Activated CD4-positive, alpha-beta T cell treated with anti-CD3 and anti-CD28 coated beads, Interleukin-2, amount 10 ng/mL, durations not matched to agents 24 days and 14 days (primary cell): Measurements from ENCODE around the gene GRIA4. TPM values are rescaled to one million over a fixed set of nuclear protein-coding genes. Genes with fewer than 3 reads are reported as not detected.

ENCODE experiments used
- DNase-seq: peaks from one replicate; pipeline ENCODE4 v3.0.0; 2022
- H3K27ac Mint-ChIP-seq: one replicate; pipeline ENCODE4 v1.8.0; 2022; ENCODE audit warnings: mild to moderate bottlenecking, mixed read lengths
- H3K27me3 Mint-ChIP-seq: one replicate; pipeline ENCODE4 v1.8.0; 2022; ENCODE audit warnings: mixed read lengths
- H3K36me3 Mint-ChIP-seq: one replicate; pipeline ENCODE4 v1.8.0; 2022; ENCODE audit warnings: low read depth, mild to moderate bottlenecking, mixed read lengths
- H3K4me1 Mint-ChIP-seq: one replicate; pipeline ENCODE4 v1.8.0; 2021; ENCODE audit warnings: mixed read lengths
- H3K4me3 Mint-ChIP-seq: one replicate; pipeline ENCODE4 v1.8.0; 2022; ENCODE audit warnings: mild to moderate bottlenecking, moderate library complexity, mixed read lengths
- H3K9me3 Mint-ChIP-seq: one replicate; pipeline ENCODE4 v1.8.0; 2021; ENCODE audit warnings: mixed read lengths
- intact Hi-C: fragments of 100-400 bp; cut with micrococcal nuclease; formaldehyde crosslinking; loops from one replicate; pipeline ENCODE4 v1.15.1; 2023
- total RNA-seq: library from RNA; stranded (reverse); gene quantifications from 2 replicates; pipeline ENCODE4 v1.2.3, GENCODE V29; 2022

GRIA4 gene
- total RNA-seq, 1 donor from 2014 or later, result not detected

GRCh38 chr11:105611572-105612441 is 1.9 kb downstream of the GRIA4 start:
- intact Hi-C loops, result no loop called here
- Mint-ChIP-seq H3K9me3 (no peaks in the 10 kb centered on the region), H3K36me3 (no peaks in the 10 kb centered on the region), H3K4me1 (peaks cover 2% of the 10 kb centered on the region), H3K27ac (no peak overlapping the region), H3K27me3 (peaks cover 41% of the 10 kb centered on the region), H3K4me3 (no peak overlapping the region)
- DNase-seq, result no peak

- intact Hi-C loops, result no loop called here
- Mint-ChIP-seq H3K4me3 (no peak overlapping the region), H3K36me3 (no peaks in the 10 kb centered on the region), H3K4me1 (peaks cover 2% of the 10 kb centered on the region), H3K9me3 (no peaks in the 10 kb centered on the region), H3K27ac (no peak overlapping the region), H3K27me3 (peaks cover 41% of the 10 kb centered on the region)
- DNase-seq, result no peak
Measured at GRCh38 chr11:105612771-105613170, 2.9 kb downstream of the GRIA4 start.

DNA sequence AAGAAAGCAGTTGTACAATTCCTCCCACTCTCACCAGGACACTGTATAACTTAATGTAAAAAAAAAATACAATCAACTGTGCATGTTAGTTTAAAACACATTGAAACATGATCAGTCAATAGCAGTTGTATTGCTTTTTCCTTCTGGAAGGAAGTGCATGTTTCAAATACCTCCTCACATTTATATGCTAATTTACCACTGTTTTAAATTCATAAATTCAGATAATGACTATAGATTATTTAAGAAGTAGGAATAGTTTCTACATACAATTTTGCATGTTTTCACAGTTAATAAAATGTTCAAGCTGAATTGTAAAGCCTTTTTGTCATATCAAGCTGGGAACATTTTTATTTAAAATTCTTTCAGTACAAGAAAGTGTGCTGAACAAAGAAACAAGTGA is 3.3 kb downstream of the GRIA4 start:
- H3K4me1 Mint-ChIP-seq, result peaks cover 2% of the 10 kb centered on the region
- H3K27ac Mint-ChIP-seq, result no peak overlapping the region
- intact Hi-C loops, result no loop called here
- H3K27me3 Mint-ChIP-seq, result peaks cover 41% of the 10 kb centered on the region
- no peaks in the 10 kb centered on the region for H3K36me3 Mint-ChIP-seq
- H3K9me3 Mint-ChIP-seq, result no peaks in the 10 kb centered on the region
- DNase-seq, result no peak
- H3K4me3 Mint-ChIP-seq, result no peak overlapping the region

DNA sequence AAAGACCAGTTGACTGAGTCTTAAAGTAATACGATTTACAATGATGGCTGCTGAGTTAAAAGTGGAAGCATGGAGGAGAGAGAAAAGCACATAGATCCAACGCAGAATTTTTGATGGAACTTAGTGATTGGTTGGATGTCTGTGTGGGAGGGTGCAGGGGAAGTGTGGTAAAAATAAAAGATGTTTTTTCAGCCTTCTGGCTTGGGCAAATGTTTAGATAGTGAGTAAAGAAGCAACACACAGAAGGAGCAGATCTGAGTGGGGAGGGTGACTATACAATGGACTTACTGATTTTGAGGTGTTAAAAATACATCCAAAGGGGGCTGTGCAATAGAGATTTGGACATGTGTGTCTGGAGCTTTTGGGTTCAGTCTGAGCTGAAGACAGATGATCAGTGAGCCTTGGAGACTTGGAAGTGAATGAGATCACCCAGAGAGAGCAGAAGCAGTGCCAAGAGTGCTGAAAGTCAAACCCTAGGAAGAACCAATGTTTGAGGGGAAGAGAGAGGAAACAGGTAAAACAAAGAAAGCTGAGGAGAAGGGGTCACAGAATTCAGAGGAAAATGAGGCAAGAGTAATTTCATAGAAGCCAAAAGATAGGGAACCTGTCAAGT is 8.6 kb downstream of the GRIA4 start:
- Mint-ChIP-seq H3K27me3 (no peaks in the 10 kb centered on the region), H3K27ac (no peak overlapping the region)
- intact Hi-C loops, result no loop called here

GRCh38 chr11:105619556-105619955 is 9.7 kb downstream of the GRIA4 start:
- intact Hi-C loops, result no loop called here
- Mint-ChIP-seq H3K27ac (no peak overlapping the region), H3K4me1 (no peaks in the 10 kb centered on the region), H3K36me3 (no peaks in the 10 kb centered on the region), H3K27me3 (no peaks in the 10 kb centered on the region), H3K4me3 (no peak overlapping the region), H3K9me3 (no peaks in the 10 kb centered on the region)
- DNase-seq, result no peak

More for the DNA sequence above, 8.6 kb downstream of the GRIA4 start:
- H3K4me3 Mint-ChIP-seq, result no peak overlapping the region
- no peak for DNase-seq
- no peaks in the 10 kb centered on the region for H3K4me1 Mint-ChIP-seq
- no peaks in the 10 kb centered on the region for H3K36me3 Mint-ChIP-seq
- H3K9me3 Mint-ChIP-seq, result no peaks in the 10 kb centered on the region

DNA sequence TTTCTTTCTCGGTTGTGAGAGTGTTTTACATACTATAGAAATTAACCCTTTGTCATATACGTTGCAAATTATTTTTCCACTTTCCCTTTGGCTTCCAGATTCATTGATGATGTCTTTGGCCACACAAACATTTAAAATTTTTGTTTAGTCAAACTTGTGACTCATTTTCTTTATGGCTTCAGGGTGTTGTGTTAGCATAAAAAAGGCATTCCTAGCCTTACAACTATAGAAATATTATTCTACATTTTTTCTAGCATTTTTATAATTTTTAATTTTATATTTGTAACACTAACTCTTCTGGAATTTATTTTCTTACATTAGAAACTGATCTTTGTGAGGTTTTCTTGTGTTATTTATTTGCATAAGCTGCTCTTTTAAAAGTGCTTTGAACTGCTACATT is 12.1 kb downstream of the GRIA4 start:
- Mint-ChIP-seq H3K4me3 (no peak overlapping the region), H3K9me3 (no peaks in the 10 kb centered on the region), H3K4me1 (no peaks in the 10 kb centered on the region), H3K27me3 (no peaks in the 10 kb centered on the region), H3K27ac (no peak overlapping the region), H3K36me3 (no peaks in the 10 kb centered on the region)
- DNase-seq, result no peak
- intact Hi-C loops, result no loop called here

DNA sequence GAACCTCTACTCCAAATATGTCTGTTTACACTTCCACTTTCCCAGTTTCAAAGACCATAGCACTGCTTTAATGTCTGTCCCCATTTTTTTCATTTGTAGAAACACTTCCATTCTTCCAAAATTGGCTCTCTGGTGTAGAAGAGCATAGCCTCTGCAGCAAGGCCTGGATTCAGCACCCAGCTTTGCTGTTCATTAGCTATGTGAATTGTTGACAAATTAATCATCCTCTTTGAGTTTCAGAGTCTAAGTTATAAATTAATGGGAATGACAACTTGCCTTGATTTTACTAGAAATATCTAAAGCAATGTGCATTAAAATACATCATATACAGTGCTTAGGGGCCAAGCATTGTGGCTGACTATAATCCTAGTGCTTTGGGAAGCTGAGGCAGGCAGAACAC is 22.4 kb downstream of the GRIA4 start:
- no peak overlapping the region for H3K27ac Mint-ChIP-seq
- intact Hi-C loops, result no loop called here
- H3K36me3 Mint-ChIP-seq, result no peaks in the 10 kb centered on the region
- H3K4me1 Mint-ChIP-seq, result no peaks in the 10 kb centered on the region
- no peak overlapping the region for H3K4me3 Mint-ChIP-seq
- DNase-seq, result no peak
- no peaks in the 10 kb centered on the region for H3K9me3 Mint-ChIP-seq
- no peaks in the 10 kb centered on the region for H3K27me3 Mint-ChIP-seq

- Mint-ChIP-seq H3K9me3 (no peaks in the 10 kb centered on the region), H3K4me3 (no peak overlapping the region), H3K27me3 (no peaks in the 10 kb centered on the region), H3K36me3 (no peaks in the 10 kb centered on the region), H3K4me1 (no peaks in the 10 kb centered on the region), H3K27ac (no peak overlapping the region)
- DNase-seq, result no peak
- intact Hi-C loops, result no loop called here
Measured at GRCh38 chr11:105635466-105635865, 25.6 kb downstream of the GRIA4 start.

GRCh38 chr11:105636496-105636895 is 26.6 kb downstream of the GRIA4 start:
- H3K27ac Mint-ChIP-seq, result no peak overlapping the region
- intact Hi-C loops, result no loop called here
- no peak for DNase-seq
- H3K4me1 Mint-ChIP-seq, result no peaks in the 10 kb centered on the region
- no peaks in the 10 kb centered on the region for H3K27me3 Mint-ChIP-seq
- H3K9me3 Mint-ChIP-seq, result no peaks in the 10 kb centered on the region
- no peak overlapping the region for H3K4me3 Mint-ChIP-seq
- no peaks in the 10 kb centered on the region for H3K36me3 Mint-ChIP-seq

DNA sequence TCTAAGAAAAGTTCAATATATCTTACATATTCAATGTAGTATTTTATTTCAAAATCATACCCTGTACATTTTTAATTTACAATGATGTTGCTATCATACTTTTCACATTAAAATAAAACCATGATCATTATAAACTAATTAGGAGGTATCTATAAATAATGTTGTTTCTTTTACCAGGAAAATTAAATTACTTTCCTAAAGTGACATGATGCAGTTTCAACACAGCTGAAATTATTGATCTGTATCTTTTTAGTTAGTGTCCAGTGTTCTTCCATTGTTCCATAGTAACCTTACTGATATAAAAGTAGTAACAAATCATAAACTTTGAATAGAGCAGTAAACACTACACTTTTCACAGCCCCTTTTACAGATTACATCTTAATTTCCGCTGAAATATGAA is 29.7 kb downstream of the GRIA4 start:
- Mint-ChIP-seq H3K4me3 (no peak overlapping the region), H3K4me1 (no peaks in the 10 kb centered on the region), H3K9me3 (no peaks in the 10 kb centered on the region), H3K36me3 (no peaks in the 10 kb centered on the region), H3K27ac (no peak overlapping the region), H3K27me3 (no peaks in the 10 kb centered on the region)
- intact Hi-C loops, result no loop called here
- no peak for DNase-seq

DNA sequence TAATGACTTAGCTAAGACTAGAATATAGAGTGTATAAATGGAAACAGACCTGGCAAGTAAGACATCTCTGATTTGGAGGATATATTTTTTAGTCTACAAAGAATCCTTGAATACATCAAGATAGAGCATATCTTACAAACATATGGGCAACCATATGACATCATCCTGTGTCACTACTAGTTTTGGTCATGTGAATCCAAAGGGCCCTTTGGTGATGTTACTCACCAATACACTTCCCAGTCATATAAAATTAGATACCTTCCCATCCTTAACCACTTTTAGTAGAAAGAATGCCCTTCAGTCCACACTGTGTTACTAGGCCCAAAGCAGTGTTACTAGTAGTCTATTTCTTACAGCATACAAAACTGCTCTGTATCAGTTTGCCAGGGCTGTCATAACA is 31.6 kb downstream of the GRIA4 start:
- Mint-ChIP-seq H3K4me1 (no peaks in the 10 kb centered on the region), H3K36me3 (no peaks in the 10 kb centered on the region), H3K27ac (no peak overlapping the region), H3K27me3 (no peaks in the 10 kb centered on the region), H3K4me3 (no peak overlapping the region), H3K9me3 (no peaks in the 10 kb centered on the region)
- DNase-seq, result no peak
- intact Hi-C loops, result no loop called here

DNA sequence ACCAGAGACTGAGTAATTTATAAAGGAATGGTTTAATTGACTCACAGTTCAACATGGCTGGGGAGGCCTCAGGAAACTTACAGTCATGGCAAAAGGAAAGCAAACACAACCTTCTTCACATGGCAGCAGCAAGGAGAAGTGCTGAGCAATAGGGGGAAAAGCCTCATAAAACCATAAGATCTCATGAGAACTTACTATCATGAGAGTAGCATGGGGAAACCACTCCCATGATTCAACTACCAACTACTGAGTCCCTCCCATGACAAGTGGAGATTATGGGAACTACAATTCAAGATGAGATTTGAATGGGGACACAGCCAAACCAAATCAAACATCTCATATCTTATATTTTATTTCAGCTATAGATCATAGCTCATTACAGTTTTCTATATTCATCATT is 33.0 kb downstream of the GRIA4 start:
- no peaks in the 10 kb centered on the region for H3K4me1 Mint-ChIP-seq
- no peaks in the 10 kb centered on the region for H3K27me3 Mint-ChIP-seq
- no peaks in the 10 kb centered on the region for H3K9me3 Mint-ChIP-seq
- no peak overlapping the region for H3K27ac Mint-ChIP-seq
- H3K36me3 Mint-ChIP-seq, result no peaks in the 10 kb centered on the region
- DNase-seq, result no peak
- intact Hi-C loops, result no loop called here
- H3K4me3 Mint-ChIP-seq, result no peak overlapping the region

DNA sequence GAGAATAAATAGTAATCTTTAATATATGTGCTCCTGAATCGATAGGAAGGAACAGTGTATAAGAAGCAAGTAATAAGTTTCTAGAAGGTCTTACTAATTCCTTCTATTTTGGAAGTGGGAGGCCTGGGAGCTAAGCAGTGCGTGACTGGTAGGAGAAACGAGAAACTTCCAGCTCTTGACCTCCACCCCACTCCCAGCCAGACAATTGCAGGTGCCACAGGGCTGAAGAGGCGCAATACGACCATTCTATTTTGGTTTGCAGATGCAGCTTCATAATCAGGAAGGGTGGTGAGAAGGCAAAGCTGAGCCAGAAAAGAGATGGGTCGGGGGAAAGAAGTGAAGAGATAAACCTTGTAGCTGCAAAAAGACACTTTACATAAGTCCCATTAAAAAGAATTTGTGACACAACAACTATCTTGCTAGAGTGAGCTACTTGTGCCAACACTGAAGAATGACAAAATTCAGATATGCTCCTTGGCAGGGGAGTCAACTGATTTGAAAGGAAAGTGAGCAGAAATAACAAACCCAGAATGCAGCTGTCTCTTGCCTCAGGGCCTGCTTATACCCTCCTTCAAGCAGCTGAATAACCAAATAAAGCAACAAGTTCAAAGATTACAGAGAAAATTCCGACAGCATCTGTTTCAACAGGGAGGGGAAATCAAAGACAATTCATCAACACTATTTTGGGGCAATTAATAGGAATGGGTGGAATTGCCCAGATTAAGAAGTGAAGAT is 35.1 kb downstream of the GRIA4 start:
- Mint-ChIP-seq H3K27me3 (no peaks in the 10 kb centered on the region), H3K27ac (no peak overlapping the region), H3K9me3 (no peaks in the 10 kb centered on the region), H3K4me1 (no peaks in the 10 kb centered on the region), H3K36me3 (no peaks in the 10 kb centered on the region), H3K4me3 (no peak overlapping the region)
- no peak for DNase-seq
- intact Hi-C loops, result no loop called here

DNA sequence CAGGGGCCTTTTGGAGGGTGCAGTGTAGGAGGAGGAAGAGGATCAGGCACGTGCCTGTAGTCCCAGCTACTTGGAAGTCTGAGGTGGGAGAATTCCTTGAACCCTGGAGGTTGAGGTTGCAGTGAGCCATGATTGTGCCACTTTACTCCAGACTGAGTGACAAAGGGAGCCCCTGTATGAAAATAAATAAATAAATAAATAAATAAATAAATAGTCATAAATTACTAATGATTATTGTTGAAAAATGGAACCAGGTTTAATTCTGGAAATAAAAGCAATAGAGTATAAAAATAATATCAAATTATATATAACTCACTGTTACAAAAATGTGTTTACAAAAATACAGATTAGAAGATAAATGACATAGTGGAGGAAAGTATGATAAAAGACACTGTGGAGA is 37.9 kb downstream of the GRIA4 start:
- Mint-ChIP-seq H3K4me1 (no peaks in the 10 kb centered on the region), H3K27ac (no peak overlapping the region), H3K9me3 (no peaks in the 10 kb centered on the region), H3K27me3 (no peaks in the 10 kb centered on the region), H3K36me3 (no peaks in the 10 kb centered on the region), H3K4me3 (no peak overlapping the region)
- no peak for DNase-seq
- intact Hi-C loops, result no loop called here
